Subcutaneous adipose tissue (tissue), 4 donors: ENCODE results near the gene TTLL6. TPM values are rescaled to one million over a fixed set of nuclear protein-coding genes. Genes with fewer than 3 reads are reported as not detected.

Experiments
- total RNA-seq, 4 donors: library from RNA; depleted of rRNA; stranded (reverse); fragments of >200 nt; gene quantifications; one replicate each; pipeline ENCODE4 v1.1.0, GENCODE V29; 2016
- TF ChIP-seq, protein P1 (sequence below): fragments of 450-650 bp; IDR thresholded peaks from one replicate; pipeline ENCODE4 v1.5.1; 2016; ENCODE audit warnings: low read depth, mild to moderate bottlenecking, control low read depth, antibody characterized with exemption, moderate library complexity

The TTLL6 gene
- total RNA-seq, 4 donors from 2014 or later: 0.66 to 0.75 TPM; not detected in 2

DNA sequence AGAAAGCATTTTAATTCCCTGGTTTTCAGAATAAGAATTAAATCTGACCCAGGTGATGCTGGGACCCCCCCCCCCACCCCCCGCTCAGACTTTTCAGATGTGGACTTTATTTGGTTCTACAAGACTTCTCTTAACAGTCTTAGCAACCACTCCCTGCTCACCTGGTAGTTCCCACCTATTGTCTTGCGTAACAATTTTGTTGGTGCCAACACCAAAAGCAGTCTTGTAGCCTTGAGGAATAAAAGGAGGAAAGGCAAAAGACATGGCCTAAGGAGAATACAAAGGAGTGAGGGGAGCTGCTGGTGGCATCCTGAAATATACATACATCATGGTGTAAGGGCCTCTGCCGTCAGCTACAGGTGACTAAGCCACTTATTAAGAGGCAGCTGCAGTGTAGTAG, 5.0 kb downstream of the TTLL6 start:
- TF ChIP-seq, protein P1, sequence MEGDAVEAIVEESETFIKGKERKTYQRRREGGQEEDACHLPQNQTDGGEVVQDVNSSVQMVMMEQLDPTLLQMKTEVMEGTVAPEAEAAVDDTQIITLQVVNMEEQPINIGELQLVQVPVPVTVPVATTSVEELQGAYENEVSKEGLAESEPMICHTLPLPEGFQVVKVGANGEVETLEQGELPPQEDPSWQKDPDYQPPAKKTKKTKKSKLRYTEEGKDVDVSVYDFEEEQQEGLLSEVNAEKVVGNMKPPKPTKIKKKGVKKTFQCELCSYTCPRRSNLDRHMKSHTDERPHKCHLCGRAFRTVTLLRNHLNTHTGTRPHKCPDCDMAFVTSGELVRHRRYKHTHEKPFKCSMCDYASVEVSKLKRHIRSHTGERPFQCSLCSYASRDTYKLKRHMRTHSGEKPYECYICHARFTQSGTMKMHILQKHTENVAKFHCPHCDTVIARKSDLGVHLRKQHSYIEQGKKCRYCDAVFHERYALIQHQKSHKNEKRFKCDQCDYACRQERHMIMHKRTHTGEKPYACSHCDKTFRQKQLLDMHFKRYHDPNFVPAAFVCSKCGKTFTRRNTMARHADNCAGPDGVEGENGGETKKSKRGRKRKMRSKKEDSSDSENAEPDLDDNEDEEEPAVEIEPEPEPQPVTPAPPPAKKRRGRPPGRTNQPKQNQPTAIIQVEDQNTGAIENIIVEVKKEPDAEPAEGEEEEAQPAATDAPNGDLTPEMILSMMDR: no peak

DNA sequence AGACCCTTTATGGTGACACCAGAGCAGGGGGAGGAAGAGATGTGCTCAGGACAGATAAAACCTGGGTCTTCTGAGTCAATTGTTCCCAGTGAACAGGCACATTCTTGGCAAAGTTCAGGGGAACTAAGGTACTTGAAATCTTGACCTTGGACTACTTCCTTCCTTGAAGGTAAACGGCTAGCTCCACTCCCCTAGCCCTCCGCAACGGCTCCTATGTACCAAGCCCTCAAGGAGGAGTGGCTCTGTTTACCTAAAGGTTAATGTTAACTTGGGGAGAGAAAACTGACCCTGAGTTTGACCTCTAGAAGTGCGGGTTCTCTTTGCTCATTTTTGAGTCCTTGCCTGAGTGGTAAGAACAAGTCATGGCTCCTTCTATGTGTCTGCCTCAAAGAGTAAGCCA, 7.8 kb downstream of the TTLL6 start:
- TF ChIP-seq, protein P1: no peak

DNA sequence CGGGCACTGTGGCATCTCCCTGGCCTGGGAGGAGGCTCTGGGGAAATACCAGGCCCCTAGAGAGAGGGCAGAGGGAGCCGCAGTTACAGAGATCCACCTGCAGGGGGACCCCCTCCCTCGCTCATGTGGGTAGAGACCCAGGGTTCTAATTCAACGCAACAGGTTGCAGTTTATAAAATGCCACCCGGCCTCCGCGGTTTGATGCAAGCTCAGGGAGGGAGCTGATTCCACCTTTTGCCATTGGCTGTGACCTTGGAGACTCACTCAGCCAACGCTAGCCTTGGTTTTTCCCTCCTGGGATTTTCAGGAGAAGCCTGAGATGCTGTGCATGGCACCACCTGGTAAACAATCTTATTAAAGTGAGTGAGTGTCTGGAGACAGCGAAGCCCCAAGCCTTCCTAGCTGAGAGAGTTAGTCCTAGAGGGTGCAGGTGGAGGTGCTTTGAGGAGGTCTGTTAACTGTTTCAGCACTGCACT, 12.1 kb downstream of the TTLL6 start:
- TF ChIP-seq, protein P1: no peak

DNA sequence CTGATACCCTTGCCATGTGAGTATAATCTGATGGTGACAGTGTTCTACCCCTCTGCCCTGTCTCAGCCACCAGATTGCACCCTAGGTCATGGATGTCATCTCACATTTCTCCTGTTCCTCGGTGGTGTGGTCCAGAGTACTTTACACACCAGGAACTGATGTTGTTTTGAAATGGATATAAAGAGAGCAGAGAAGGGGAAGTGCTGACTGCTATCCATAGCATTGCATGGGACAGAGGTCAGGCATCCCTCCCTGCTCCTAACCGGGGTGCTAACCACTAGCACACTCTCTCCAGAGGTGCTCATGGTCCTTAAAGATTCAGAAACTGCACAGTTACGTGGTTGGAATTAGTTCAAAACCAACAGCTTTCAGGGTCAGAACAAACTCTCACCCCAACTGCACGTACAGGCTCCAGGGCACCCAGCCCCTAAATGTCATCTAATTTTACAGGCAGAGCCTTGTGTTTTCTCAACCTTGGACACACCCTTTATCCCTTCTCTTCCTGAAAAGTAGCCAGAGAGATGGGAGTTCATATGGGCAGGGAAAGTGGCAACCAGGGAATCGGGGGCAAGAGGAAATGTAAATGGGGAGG, 16.3 kb downstream of the TTLL6 start:
- TF ChIP-seq, protein P1: no peak

DNA sequence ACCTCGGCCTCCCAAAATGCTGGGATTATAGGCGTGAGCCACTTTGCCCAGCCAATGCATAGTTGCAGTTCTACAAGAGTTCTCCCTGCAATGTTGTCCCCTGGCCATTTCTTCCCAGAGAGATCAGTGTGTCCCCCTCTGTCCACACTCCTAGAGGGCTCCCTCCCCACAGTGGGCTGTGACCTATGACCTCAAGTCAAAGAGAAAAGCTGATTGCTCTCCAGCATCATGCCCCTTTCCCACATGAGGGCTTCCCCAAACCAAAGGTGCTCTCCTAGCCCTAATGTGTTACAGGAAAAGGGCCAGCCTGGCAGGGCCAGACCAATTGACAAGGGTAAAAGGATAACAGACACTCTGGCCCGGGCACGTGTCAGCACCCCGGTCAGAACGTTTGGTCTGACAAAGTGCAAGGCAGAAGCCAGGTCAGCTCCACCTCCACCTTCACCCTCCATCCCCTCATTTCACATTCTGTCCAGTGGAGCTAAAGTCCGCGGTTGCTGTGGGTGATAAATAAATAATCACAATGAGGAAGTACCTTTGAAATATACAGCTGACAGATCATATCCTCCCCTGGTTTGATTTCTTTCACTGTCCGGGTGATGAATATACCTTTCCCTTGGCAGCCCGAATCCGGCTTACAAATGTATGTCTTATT, 17.8 kb downstream of the TTLL6 start:
- TF ChIP-seq, protein P1: no peak

DNA sequence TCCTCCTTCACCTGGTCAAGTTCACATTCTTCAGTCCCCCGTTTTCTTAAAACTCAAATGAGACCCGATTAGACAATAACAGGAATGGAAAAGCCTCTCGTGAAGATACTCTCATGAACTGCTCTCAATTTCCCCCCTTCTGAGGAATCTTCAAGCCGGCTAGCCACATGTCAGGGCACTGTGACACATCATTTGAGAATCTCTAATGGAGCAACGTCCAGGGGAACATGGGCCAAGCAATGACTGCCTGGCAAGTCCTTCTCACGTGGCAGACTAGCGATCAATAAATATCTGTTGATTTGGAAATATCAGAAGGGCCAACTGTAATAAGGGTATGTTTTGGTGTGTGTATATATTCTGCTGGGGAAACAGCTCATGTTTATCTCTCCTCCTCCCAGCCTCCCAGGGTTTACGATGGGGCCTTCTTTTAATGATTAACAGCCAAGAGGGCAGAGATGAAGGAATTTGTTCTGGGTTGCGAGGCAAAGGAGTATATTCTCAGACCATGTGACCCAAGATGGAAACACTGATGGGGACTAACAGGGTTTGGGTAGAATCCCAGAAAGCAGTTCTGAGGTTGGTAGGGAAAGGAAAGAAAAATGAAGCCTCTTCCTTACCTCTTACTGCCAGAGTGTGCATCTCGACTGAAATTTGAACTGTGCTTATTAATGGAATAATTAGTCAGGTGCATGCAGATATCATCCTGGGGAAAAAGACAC, 21.4 kb downstream of the TTLL6 start:
- TF ChIP-seq, protein P1: no peak
